NCI-H510A treated with DMSO at 0.1 percent for 48 hours (cell line): Measurements from ENCODE around the gene DPP6.

Experiments
- DNase-seq: peaks from one replicate; lab custom pipeline; 2025; lab: John Stamatoyannopoulos, UW

The DPP6 gene

DNA sequence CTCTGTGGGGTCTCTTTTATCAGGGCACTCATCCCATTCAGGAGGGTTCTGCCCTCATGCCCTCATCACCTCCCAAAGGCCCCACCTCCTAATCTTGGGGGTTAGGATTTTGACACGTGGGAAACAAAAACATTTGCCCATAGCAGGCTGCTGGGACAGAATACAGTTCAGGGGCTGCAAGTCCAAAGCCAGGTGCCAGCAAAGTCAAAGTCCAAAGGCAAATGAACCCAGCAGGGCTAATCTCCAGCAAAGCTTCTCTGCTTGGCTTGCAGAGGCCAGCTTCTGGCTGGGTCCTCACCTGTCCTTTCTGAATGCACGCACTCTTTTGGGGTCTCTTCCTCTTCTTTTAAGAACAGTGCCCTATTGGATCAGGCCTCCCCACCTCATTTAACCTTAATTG, 359.9 kb downstream of the DPP6 start:
- no peak for DNase-seq

DNA sequence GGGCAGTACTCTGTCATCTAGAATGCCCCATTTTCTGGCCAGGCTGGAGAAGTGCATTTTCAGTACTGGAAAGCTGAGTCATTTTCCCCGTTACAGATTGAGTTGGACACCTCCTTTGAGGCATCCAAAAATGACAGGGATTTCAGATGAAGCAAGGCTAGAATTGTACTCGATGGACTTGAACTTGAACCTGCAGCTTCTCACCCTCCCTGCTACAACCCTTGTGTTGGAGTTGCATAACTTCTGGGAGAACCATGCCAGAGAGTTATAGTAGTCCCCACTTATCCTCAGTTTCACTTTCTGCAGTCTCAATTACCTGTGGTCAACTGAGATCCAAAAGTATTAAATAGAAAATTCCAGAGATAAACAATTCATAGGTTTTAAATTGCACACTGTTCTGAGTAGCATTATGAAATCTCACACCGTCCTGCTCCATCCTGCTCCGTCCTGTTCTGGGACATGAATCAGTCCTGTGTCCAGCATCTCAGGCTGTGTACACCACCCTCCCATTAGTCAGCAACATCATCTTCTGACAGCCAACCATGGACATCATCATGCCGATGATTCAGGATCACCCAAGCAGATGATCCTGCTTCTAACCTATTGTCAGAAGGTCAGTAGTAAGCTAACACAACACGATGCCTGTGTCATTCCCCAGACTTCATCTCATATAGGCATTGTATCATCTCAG, 363.7 kb downstream of the DPP6 start:
- DNase-seq = no peak

DNA sequence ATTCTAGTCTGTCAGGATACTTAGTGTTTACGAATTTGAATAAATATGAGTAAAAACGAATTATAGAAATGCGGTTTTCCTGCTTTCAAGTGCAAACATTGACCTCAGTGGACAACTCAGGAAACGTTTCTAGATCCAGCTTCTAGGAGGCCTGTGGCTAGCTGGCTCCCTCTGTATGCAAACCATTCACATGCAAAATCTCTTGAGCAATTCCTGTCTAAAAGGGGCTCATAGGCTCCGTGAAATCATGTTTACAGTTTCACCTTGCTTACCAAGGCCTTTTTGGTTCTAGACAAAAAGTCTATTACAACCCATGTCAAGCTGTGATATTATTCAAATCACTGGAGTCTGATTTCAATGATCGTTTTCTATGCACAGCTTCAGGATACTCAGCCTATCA, 364.5 kb downstream of the DPP6 start:
- DNase-seq = no peak

DNA sequence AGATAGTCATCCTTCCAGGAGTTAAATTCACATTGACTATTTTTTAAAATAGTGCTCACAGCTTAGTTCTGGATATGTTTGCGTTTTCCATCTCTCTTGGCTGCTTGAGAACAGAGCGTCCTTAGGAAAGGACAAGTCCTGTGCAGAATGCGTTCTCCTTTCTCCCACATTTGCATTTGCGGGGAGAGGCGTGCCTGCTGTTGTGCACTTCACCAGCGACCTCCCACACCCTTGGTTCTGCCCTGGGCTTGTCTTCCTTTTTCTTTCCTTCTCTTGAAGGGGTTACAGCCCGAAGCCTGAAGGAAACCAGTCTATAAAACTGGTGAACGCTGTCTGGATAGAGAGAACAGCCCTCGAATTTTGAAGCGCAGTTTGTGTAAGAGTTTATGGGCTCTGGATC, 367.1 kb downstream of the DPP6 start:
- no peak for DNase-seq

DNA sequence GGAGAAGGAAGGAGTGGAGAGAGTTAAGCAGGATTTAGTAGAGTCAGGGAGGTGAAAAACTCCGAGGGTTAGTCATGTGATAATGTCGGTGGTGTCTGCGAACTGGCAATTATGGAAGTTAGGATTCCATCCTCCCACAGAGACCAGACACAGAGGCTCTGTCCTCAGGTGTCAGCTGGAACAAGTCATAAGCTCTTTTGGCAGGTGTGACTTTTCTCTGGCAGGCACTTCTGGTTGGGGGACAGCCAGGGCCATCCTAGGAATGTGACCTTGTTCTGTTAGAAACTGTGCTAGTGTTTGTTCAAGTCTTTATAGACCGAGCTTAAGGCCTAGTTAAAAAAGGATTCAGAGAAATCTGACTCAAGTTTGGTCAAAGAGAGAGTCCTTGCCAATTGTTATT, 371.0 kb downstream of the DPP6 start:
- no peak for DNase-seq

DNA sequence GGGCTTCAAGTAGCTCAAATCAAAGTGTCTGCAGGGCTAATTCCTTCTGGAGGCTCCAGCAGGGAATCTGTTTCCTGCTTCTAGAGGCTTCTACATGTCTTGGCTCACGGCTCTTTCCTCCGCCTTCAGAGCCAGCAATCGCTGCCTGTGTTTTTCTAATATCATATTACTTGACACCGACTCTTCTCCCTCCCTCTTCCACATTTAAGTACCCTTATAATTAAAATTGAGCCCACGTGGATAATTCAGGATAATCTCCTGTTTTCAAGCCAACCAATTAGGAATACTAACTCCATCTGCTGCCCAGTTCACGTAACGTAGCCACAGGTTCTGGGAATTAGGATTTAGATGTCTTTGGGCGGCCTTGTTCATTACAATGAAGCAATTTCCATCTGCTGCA, 372.2 kb downstream of the DPP6 start:
- no peak for DNase-seq

DNA sequence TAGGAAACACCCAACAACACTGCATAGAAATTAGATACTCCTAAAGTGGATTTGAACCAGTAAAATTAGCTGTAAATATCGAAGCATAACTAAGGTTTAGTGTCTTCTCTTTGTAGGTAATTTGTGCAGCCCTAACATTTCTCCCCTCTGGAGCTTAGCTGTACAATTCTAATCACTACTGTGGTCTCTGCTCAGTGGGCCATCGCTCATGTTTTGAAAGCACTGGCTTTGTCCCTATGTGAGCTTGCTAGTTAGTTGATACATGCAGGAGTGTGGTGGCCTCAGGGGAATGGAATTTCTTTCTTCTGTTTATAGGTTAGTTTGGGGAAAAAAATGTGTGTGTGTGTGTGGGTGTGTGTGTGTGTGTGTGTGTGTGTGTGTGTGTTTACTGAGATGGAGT, 373.1 kb downstream of the DPP6 start:
- no peak for DNase-seq

DNA sequence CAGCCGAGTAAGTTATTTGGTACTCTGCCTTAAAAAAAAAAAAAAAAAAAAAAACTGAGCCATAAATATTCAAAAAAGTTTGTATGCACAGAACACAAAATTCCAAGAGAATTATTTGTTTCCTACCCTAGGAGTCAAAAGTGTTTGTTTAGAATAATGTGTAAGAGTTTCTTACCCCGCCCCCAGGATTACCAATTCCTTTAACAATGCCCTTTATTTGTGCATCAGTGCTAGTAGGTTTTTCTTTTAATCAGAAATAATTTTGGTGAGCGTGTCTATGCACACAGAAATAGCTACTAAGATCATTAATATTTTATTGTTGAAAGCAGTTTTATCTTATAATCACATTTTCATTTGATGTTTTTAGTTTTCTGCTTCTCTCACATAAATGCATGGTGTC, 374.6 kb downstream of the DPP6 start:
- no peak for DNase-seq

DNA sequence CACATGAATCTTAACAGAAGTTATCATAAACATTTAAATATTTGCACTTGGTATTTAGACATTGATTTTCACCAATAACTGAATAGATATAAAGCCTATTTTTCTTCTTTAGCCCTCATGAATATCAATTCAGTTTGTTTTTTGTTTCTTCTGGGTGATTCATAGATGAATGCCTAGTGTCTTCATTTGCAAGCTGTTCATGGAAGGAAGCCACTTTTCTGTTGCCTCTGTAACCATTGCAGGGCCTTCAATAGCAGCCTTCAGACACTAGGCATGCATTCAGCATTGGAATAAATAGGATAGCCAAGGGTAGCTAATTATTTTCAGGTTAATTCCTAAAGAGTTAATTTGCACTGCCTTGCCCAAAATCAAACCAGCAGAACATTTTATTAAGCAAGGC, 375.3 kb downstream of the DPP6 start:
- DNase-seq = no peak

DNA sequence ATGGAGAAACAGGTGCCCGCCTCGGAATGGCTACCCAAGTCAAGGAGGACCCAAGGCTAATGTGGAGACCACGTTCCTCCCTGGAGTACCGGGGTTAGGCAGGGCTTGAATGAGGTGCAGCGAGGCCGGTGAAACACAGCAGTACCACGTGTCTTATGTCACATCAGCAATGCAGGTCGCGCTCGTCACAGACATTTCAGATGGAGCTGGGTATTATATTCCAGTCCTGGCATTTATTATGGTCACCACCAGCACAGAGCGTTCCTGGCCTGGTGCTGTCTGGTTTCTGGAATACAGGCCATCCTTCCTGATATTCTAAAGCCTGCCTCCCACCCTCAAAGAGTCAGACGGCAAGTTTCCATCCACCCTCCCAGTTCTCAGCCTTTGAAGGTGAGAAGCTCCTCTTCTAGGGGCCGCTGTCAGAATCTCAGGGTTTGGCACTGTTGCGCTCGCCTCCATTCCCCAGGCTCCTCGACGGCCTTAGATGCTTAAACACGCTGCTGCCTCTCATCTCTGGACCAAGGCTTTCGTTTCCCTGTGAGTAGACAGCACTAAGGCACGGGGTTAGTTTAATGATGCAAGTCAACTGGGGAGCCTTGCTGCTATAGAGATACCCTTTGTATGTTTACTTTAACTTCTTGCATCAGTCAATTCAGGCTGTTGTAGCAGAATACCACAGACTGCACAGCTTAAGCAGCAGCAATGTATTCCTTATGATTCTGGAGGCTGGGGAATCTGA, 377.6 kb downstream of the DPP6 start:
- DNase-seq = no peak

DNA sequence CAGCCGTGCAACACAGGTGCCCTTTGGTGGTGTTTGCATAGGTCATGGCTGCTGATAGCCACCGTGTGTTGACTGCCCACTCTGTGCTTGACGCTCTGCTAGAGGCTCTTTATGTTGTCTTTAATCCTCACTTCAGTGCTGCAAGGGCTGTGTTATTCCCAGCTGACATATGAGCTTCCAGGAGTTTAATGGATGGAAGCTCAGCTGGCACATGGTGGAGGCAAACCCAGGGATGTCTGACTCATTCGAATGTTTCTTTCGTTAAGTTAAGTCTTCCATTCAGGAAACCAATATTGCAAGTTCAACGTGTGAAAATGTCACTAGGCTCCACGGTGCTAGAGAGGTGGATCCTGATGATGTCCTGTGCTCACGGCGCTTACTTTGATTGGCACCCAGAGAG, 378.4 kb downstream of the DPP6 start:
- no peak for DNase-seq

DNA sequence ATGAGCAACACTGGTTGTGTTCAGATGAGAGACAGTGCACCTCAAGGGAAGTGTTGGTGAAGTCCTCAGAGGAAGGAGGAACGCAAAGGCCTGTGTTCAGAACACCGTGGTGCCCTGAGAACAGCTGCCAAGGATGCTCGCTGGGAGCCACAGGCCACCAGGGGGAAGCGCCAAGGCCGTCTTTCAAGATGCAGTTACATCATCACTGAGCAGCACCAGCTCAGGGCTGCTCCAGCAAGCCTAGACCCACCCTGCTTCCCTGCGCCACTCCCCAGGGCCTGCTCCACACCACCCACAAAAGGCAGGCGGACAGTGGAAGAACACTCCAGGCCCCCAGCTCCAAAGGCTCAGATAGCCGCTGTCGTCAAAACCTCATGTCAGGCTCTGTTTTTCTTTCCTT, 378.8 kb downstream of the DPP6 start:
- no peak for DNase-seq

DNA sequence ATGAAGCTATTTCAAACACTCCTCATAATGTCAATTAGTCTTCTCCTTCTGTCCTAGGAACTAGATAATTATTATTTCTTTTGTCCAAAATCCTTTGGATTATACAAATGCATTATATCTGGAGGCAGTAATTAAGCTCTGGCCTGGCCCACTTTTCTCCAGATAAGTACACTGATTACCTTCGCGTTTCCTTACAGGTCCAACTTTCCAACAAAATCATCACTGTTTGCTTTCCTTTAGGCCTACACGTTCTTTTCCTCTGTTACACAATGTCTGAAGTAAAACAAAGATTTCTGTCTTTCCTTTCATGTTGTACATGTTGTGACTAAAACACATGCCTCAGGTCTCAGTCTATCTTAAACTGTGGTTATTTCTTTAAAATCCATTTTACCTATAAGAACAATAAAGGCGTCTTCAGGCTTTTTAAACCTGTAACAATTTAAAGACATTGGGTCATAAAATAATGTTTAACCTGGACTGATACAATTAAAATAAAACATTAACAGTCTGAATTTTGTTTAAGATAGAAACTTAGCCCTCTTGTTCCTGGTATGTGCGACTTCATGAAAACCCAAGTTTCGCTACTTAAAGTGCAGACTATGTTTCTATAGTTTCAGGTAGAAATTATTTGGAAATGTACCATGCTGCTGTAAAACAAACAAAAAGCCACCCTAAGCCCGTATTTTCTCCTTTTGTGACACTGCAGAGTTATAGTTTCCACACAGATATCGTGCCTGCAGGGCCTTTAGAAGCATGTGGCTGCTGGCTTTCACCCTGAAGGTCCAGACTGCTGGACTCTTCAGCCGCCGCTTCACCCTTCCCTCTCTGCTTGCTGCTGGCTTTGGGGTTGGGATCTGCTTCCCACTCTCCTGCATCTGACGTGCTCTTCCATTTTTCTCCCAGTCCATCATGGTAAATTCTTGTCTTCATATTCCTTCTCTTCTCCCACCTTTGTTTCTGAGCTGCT, 381.7 kb downstream of the DPP6 start:
- no peak for DNase-seq

DNA sequence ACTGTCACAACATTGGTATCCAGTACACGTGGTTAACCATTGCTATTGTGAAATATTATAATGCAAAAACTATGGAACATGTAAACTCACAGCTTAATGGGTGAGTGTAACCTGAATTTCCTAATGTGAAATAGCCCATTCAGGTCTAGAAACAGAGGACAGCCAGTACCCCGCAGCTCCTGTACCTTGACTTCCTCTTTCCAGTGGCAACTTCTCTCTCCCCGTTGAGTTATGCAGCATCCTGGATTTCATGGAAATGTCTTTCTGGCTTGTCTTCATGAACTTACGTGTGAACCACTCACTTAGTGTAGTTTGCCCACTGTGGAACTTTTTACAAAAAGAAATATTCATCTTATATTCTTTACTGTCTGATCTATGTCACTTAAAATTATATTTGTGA, 384.4 kb downstream of the DPP6 start:
- DNase-seq = no peak

DNA sequence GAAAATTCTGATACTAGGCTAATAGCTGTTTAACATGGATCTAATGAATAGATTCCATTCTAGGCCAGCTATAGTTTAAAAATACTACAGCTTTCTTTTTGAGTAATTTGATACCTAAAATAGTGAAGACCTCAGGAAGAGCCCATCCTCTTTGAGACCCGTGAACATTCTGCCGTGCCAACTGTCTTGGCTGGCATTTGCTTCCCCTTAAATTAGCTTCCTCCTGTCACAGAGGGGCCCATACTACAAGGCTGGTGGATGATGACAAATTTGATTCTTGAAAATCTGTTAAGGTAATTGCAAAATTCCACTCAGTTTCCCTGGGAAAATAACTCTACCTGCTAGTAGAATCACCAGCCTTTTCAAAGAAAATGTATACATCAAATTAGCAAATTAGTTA, 385.0 kb downstream of the DPP6 start:
- no peak for DNase-seq

DNA sequence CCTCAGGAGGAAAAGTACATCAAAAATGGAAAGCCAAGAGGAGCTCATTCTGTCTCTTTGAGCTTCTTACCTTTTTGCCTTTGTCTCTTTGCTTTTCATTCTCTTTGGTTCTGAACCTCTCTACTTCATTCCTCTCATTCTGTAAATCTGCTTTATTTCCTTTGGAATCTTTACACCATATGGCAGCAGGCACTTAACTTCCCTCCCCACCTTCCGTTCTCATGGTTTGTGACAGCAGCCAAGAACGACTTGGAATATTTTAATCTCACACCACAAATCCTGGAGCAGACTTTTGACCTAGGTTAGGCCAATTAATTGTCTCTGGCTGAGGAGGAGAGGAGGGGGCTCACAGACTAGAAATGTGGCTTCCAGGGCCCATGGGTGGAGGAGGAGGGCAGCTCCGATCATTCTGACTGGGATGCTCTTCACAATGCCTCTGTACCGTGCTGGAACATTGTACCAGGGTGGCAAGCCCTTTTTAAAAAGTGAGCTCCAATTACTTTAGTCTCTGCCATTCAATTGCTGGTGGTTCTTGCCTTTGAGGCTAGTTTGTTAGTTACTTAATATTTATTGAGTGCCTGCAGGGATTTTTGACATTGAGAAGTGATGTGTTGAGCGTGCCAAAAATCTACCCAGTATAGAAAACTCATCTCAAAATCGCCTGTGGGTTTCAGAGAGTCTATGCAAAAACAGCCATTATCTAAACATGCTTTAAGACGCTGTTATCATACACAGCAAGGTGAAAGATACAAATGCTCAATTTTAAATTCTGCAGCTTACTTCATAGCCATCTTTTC, 386.6 kb downstream of the DPP6 start:
- no peak for DNase-seq

DNA sequence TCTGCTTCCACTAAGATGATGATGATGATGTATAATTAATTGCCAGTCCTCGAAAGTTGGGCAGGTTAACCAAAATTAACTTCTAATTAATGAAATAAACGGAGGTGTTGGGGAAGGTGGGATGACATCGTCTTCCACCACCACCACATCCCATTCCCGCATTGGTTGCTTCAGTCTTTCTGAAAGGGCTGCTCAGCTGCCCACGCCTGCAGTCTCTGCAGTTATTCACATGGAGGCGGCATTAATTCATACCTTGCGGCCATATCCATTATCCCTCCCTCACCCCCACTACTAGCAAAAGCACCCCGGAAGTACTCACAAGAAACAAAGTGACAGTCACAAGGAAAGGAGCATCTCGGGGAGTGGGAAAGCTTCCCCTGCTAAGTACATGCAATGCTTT, 387.9 kb downstream of the DPP6 start:
- no peak for DNase-seq

DNA sequence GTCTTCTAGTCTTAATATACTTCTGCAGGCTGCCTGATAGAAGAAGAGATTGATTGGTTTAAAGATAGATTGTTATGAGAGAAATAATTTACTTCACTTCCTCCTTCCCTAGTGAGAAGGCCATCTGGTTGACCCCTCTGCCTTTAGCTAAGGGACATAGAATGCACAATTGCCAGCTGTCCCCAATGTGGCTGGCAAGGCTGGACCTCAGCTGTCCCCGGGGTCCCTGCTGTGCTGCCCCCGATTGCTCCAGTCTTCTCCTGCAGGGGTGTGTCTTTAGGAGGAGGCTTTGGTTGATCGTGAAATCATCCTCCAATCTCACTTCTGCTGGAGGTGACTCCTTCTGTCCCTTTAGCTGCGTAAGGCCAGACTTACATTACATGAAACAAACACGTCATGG, 388.5 kb downstream of the DPP6 start:
- no peak for DNase-seq

DNA sequence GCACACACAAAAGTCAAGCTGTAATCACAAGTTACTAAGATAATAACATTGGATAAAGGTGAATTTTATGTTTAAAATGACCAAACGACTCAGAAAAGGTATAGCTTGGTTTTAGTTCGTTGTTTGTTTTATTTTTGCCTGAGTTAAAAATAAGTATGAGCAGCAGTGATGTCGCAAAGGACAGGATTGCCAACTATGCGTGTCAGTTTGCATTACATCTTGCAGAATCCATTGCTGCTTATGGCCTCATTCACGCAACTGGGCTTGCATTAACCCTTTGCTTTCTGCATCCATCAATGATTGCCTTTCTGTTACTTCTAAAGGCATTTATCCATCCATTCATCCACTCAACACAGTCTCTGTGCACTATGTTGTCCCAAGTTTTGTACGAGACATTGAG, 389.6 kb downstream of the DPP6 start:
- no peak for DNase-seq

DNA sequence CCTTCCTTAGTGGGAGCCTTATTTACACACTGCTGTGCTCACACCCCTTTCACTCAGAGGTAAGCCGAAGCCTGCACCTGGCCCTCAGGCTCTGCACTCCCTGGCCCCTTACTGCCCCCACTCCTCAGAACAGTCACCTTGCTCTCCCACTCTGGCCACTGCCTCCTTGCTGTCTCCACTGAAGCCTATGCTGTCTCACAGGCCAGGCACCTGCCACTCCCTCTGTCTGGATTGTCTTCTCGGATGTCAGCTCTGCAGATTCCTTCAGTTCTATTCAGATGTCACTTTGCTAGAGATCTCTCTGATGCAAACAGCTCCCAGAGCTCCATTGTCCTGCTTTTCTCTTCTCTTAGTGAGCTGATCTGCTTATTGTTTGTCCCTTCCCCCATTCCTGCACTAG, 390.7 kb downstream of the DPP6 start:
- no peak for DNase-seq

DNA sequence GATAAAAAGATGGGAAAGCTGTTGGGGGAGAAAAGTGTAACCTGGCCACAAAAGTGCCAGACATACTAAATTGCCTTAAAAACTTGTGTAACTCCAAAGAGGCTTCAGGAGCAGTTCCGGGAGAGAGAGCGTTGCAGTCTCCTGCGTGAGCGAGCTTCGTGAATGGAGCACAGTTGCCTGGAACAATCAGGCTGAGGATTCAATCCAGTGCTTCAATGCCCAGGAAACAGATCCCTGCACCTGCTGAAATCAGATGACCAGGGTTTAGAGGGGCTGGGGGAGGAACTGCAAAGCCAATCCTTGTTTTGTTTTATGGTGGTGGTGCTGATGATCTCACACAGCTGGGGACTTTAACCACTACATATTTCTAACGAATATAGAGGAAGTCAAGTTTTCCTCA, 398.3 kb downstream of the DPP6 start:
- DNase-seq = no peak
